HuH-7.5 (cell line): ENCODE results near the gene RSL1D1.
A peak's percentile ranks its signal among the peaks of the same experiment; 100 is the strongest.
"Not testable (repeated sequence)": the region's sequence is repeated elsewhere in the genome, so short reads cannot be mapped to it uniquely, and the experiment has no call there.

Experiments
- DNase-seq: peaks from one replicate; pipeline ENCODE4 v3.0.0; 2011; ENCODE audit warnings: low spot score

The RSL1D1 gene

GRCh38 chr16:11843861-11844260 lies 7.5 kb downstream of the RSL1D1 start:
- no peak for DNase-seq

- DNase-seq, result no peak
Observed at GRCh38 chr16:11843206-11843605, 8.1 kb downstream of the RSL1D1 start.

- DNase-seq, result no peak
Observed at GRCh38 chr16:11841026-11841425, 10.3 kb downstream of the RSL1D1 start.

GRCh38 chr16:11836650-11837244 lies 14.6 kb downstream of the RSL1D1 start:
- no peak for DNase-seq

- no peak for DNase-seq
Observed at GRCh38 chr16:11835891-11836649, 15.3 kb downstream of the RSL1D1 start.

- no peak for DNase-seq
Observed at GRCh38 chr16:11835309-11835708, 16.0 kb downstream of the RSL1D1 start.

- DNase-seq, result no peak
Observed at GRCh38 chr16:11833951-11834695, 17.2 kb downstream of the RSL1D1 start.

GRCh38 chr16:11828696-11829095 lies 22.6 kb downstream of the RSL1D1 start:
- no peak for DNase-seq

- not testable (repeated sequence) for DNase-seq
Observed at GRCh38 chr16:11825520-11826165, 25.7 kb downstream of the RSL1D1 start.

GRCh38 chr16:11824362-11824761 lies 27.0 kb downstream of the RSL1D1 start:
- peak; percentile 20 for DNase-seq

- DNase-seq, result not testable (repeated sequence)
Observed at GRCh38 chr16:11823645-11824044, 27.7 kb downstream of the RSL1D1 start.

GRCh38 chr16:11819798-11820197 lies 31.5 kb downstream of the RSL1D1 start:
- no peak for DNase-seq

GRCh38 chr16:11818970-11819369 lies 32.4 kb downstream of the RSL1D1 start:
- not testable (repeated sequence) for DNase-seq

- DNase-seq, result no peak
Observed at GRCh38 chr16:11816123-11816522, 35.2 kb downstream of the RSL1D1 start.

- not testable (repeated sequence) for DNase-seq
Observed at GRCh38 chr16:11814800-11815199, 36.5 kb downstream of the RSL1D1 start.

- DNase-seq, result no peak
Observed at GRCh38 chr16:11806721-11807120, 44.6 kb downstream of the RSL1D1 start.

GRCh38 chr16:11805556-11805955 lies 45.8 kb downstream of the RSL1D1 start:
- no peak for DNase-seq

- DNase-seq, result no peak
Observed at GRCh38 chr16:11801481-11802021, 49.8 kb downstream of the RSL1D1 start.

- no peak for DNase-seq
Observed at GRCh38 chr16:11800382-11800718, 51.0 kb downstream of the RSL1D1 start.

- DNase-seq, result no peak
Observed at GRCh38 chr16:11799509-11800381, 51.6 kb downstream of the RSL1D1 start.

- DNase-seq, result no peak
Observed at GRCh38 chr16:11799017-11799381, 52.3 kb downstream of the RSL1D1 start.

GRCh38 chr16:11797957-11798299 lies 53.4 kb downstream of the RSL1D1 start:
- DNase-seq, result no peak
